IgD-negative memory B cell (primary cell): Measurements from ENCODE around the gene ZNF221. TPM values are rescaled to one million over a fixed set of nuclear protein-coding genes. Genes with fewer than 3 reads are reported as not detected.
A peak's percentile ranks its signal among the peaks of the same experiment; 100 is the strongest.

Source experiments
- H3K27ac Mint-ChIP-seq, 3 donors: one replicate each; pipeline ENCODE4 v1.8.0; 2020 to 2022; ENCODE audit warnings: mild to moderate bottlenecking in 3 of 3, mixed read lengths in 3 of 3, moderate library complexity in 1 of 3
- H3K27me3 Mint-ChIP-seq: one replicate; pipeline ENCODE4 v1.8.0; 2021; ENCODE audit warnings: mixed read lengths
- H3K36me3 Mint-ChIP-seq: one replicate; pipeline ENCODE4 v1.8.0; 2020; ENCODE audit warnings: mild to moderate bottlenecking, mixed read lengths
- H3K4me1 Mint-ChIP-seq, 3 donors: one replicate each; pipeline ENCODE4 v1.8.0; 2020 to 2022; ENCODE audit warnings: mixed read lengths in 3 of 3, mild to moderate bottlenecking in 1 of 3
- H3K4me3 Mint-ChIP-seq, 4 donors: one replicate each; pipeline ENCODE4 v1.8.0; 2020 to 2022; ENCODE audit warnings: mild to moderate bottlenecking in 4 of 4, mixed read lengths in 4 of 4, moderate library complexity in 3 of 4
- H3K9me3 Mint-ChIP-seq, 3 donors: one replicate each; pipeline ENCODE4 v1.8.0; 2020 to 2021; ENCODE audit warnings: mixed read lengths in 3 of 3, mild to moderate bottlenecking in 1 of 3
- polyA plus RNA-seq: library from polyadenylated mRNA; unstranded; fragments of 300-500 nt; fragmentation: Illumina TruSeq; gene quantifications from one replicate; pipeline ENCODE4 v1.2.3, GENCODE V29; 2021

Gene ZNF221
- polyA plus RNA-seq, 1 donor from 2014 or later: 0.98 TPM

GRCh38 chr19:43997631-43998290, 46.7 kb downstream of the ZNF221 start:
- H3K36me3 Mint-ChIP-seq: peaks cover 24% of the 10 kb centered on the region
- peak overlapping the region in 1 of 4 donors; percentile 33 for H3K4me3 Mint-ChIP-seq
- H3K27ac Mint-ChIP-seq: no peak overlapping the region
- H3K4me1 Mint-ChIP-seq: peaks cover 5 to 9% (median 8%) of the 10 kb centered on the region in 3 donors
- H3K9me3 Mint-ChIP-seq: peaks cover 11 to 25% (median 20%) of the 10 kb centered on the region in 3 donors
- H3K27me3 Mint-ChIP-seq: no peaks in the 10 kb centered on the region

- peak overlapping the region; percentile 99 to 100 (median 99) for H3K4me3 Mint-ChIP-seq
- peaks cover 19% of the 10 kb centered on the region for H3K36me3 Mint-ChIP-seq
- peak overlapping the region; percentile 50 to 97 (median 95) for H3K27ac Mint-ChIP-seq
- H3K27me3 Mint-ChIP-seq: no peaks in the 10 kb centered on the region
- peaks cover 12 to 23% (median 20%) of the 10 kb centered on the region in 3 donors for H3K9me3 Mint-ChIP-seq
- H3K4me1 Mint-ChIP-seq: peaks cover 11 to 24% (median 16%) of the 10 kb centered on the region in 3 donors
These were observed 51.2 kb downstream of the ZNF221 start for GRCh38 chr19:44002212-44002565.

- H3K27ac Mint-ChIP-seq: peak within 1 kb of the TSS; percentile 95 to 97 (median 95)
- peaks cover 11 to 24% (median 16%) of the 10 kb centered on the region in 3 donors for H3K4me1 Mint-ChIP-seq
- no peaks in the 10 kb centered on the region for H3K27me3 Mint-ChIP-seq
- peaks cover 20% of the 10 kb centered on the region for H3K36me3 Mint-ChIP-seq
- peaks cover 15 to 26% (median 26%) of the 10 kb centered on the region in 3 donors for H3K9me3 Mint-ChIP-seq
- H3K4me3 Mint-ChIP-seq: peak within 1 kb of the TSS; percentile 99 to 100 (median 99)
These were observed 51.8 kb downstream of the ZNF221 start, which contains the start of gene ZNF230 for GRCh38 chr19:44002566-44003460. Gene ZNF230, plus strand, starts transcription at chr19:44002957. Its CDS starts 4,122 bp downstream, at chr19:44007079.

- peak overlapping the region; percentile 99 to 100 (median 99) for H3K4me3 Mint-ChIP-seq
These were observed 52.5 kb downstream of the ZNF221 start for GRCh38 chr19:44003461-44004009.

GRCh38 chr19:44005973-44006372, 54.9 kb downstream of the ZNF221 start:
- Mint-ChIP-seq H3K9me3 (peaks cover 28 to 47% (median 43%) of the 10 kb centered on the region in 3 donors), H3K36me3 (peaks cover 40% of the 10 kb centered on the region), H3K27ac (no peak overlapping the region), H3K27me3 (no peaks in the 10 kb centered on the region), H3K4me3 (peak overlapping the region in 2 of 4 donors; percentile 50 to 75), H3K4me1 (peaks cover 13 to 24% (median 16%) of the 10 kb centered on the region in 3 donors)

More at GRCh38 chr19:44003461-44004009, 52.5 kb downstream of the ZNF221 start:
- Mint-ChIP-seq H3K36me3 (peaks cover 24% of the 10 kb centered on the region), H3K27me3 (no peaks in the 10 kb centered on the region), H3K27ac (peak overlapping the region; percentile 95 to 97 (median 95)), H3K9me3 (peaks cover 16 to 29% (median 27%) of the 10 kb centered on the region in 3 donors), H3K4me1 (peaks cover 11 to 24% (median 16%) of the 10 kb centered on the region in 3 donors)

- Mint-ChIP-seq H3K4me3 (peak overlapping the region in 3 of 4 donors; percentile 41 to 75 (median 47)), H3K9me3 (peaks cover 32 to 56% (median 55%) of the 10 kb centered on the region in 3 donors), H3K4me1 (peaks cover 10 to 19% (median 11%) of the 10 kb centered on the region in 3 donors), H3K27ac (peak overlapping the region in 1 of 3 donors; percentile 12), H3K27me3 (no peaks in the 10 kb centered on the region), H3K36me3 (peaks cover 52% of the 10 kb centered on the region)
These were observed 56.4 kb downstream of the ZNF221 start for GRCh38 chr19:44007473-44007872.

GRCh38 chr19:44010468-44010867, 59.4 kb downstream of the ZNF221 start:
- peaks cover 52% of the 10 kb centered on the region for H3K36me3 Mint-ChIP-seq
- H3K9me3 Mint-ChIP-seq: peaks cover 37 to 74% (median 67%) of the 10 kb centered on the region in 3 donors
- peaks cover 0 to 5% (median 4%) of the 10 kb centered on the region in 3 donors for H3K4me1 Mint-ChIP-seq
- peak overlapping the region in 1 of 4 donors; percentile 50 for H3K4me3 Mint-ChIP-seq
- H3K27ac Mint-ChIP-seq: no peak overlapping the region
- no peaks in the 10 kb centered on the region for H3K27me3 Mint-ChIP-seq

Other genes starting within 250 kb of the ZNF221 start
- not detected for gene IRGC, start 235.2 kb upstream of the ZNF221 start, polyA plus RNA-seq
- 15.6 TPM for gene SMG9, start 196.3 kb upstream of the ZNF221 start, polyA plus RNA-seq
- 87.9 TPM for gene KCNN4, start 170.3 kb upstream of the ZNF221 start, polyA plus RNA-seq
- not detected for gene LYPD5, start 148.8 kb upstream of the ZNF221 start, polyA plus RNA-seq
- 2.6 TPM for gene ZNF283, start 123.9 kb upstream of the ZNF221 start, polyA plus RNA-seq
- gene ZNF404, start 67.3 kb upstream of the ZNF221 start, polyA plus RNA-seq: 3.1 TPM
- gene ZNF45, start 15.9 kb upstream of the ZNF221 start, polyA plus RNA-seq: 10.7 TPM
- gene ZNF155, start 33.0 kb downstream of the ZNF221 start, polyA plus RNA-seq: 2.3 TPM
- 4.7 TPM for gene ZNF230, start 51.7 kb downstream of the ZNF221 start, polyA plus RNA-seq
- gene ZNF222, start 74.2 kb downstream of the ZNF221 start, polyA plus RNA-seq: 6.2 TPM
- 1.5 TPM for gene ZNF223, start 100.8 kb downstream of the ZNF221 start, polyA plus RNA-seq
- 0.69 TPM for gene ZNF284, start 120.9 kb downstream of the ZNF221 start, polyA plus RNA-seq
- 12.4 TPM for gene ZNF224, start 143.1 kb downstream of the ZNF221 start, polyA plus RNA-seq
- 1.9 TPM for gene ZNF225, start 162.2 kb downstream of the ZNF221 start, polyA plus RNA-seq
- gene ZNF234, start 190.3 kb downstream of the ZNF221 start, polyA plus RNA-seq: 8.6 TPM
- gene ZNF226, start 213.9 kb downstream of the ZNF221 start, polyA plus RNA-seq: 24.2 TPM